Gastrocnemius medialis (tissue), 4 donors: ENCODE results near the gene CFAP77. TPM values are rescaled to one million over a fixed set of nuclear protein-coding genes. Genes with fewer than 3 reads are reported as not detected.

Experiments
- ATAC-seq, 2 donors: fragments of 150-250 bp; one replicate each; pipeline ENCODE4 v1.9.1; 2016
- DNase-seq, 2 donors: peaks; one replicate each; pipeline ENCODE4 v3.0.0-alpha.2; 2019
- H3K27ac ChIP-seq, 4 donors: fragments of 200-600 bp; sonication (generic); 1 replicate in 1 of 4; 2 replicates in 3 of 4; pipeline ENCODE4 v1.5.1; 2016 to 2018; ENCODE audit warnings: mild to moderate bottlenecking in 2 of 4, moderate library complexity in 1 of 4
- H3K27me3 ChIP-seq, 3 donors: fragments of 200-600 bp; sonication (generic) in 2 of 3; 1 replicate in 1 of 3; 2 replicates in 2 of 3; pipeline versions ENCODE4 v1.5.1 to v1.6.0; 2016 to 2019; ENCODE audit warnings: mild to moderate bottlenecking in 1 of 3, moderate library complexity in 1 of 3
- H3K36me3 ChIP-seq, 2 donors: fragments of 200-600 bp; sonication (generic) in 1 of 2; one replicate each; pipeline ENCODE4 v1.5.1; 2017 to 2018
- H3K4me1 ChIP-seq, 2 donors: fragments of 200-600 bp; sonication (generic) in 1 of 2; one replicate each; pipeline ENCODE4 v1.5.1; 2016 to 2017; ENCODE audit warnings: mild to moderate bottlenecking in 2 of 2
- H3K4me3 ChIP-seq, 4 donors: fragments of 200-600 bp; sonication (generic) in 3 of 4; 1 replicate in 1 of 4; 2 replicates in 3 of 4; pipeline ENCODE4 v1.5.1; 2016 to 2019; ENCODE audit warnings: mild to moderate bottlenecking in 2 of 4
- H3K9me3 ChIP-seq, 3 donors: fragments of 200-600 bp; sonication (generic) in 2 of 3; 1 replicate in 1 of 3; 2 replicates in 2 of 3; pipeline ENCODE4 v1.5.1; 2016 to 2019
- POLR2A ChIP-seq, 2 donors: fragments of 450-650 bp; IDR thresholded peaks; one replicate each; pipeline ENCODE4 v1.6.1; 2017; ENCODE audit warnings: antibody characterized with exemption in 2 of 2, mild to moderate bottlenecking in 2 of 2, moderate library complexity in 2 of 2
- in situ Hi-C, 4 donors: fragments of 200-750 bp; cut with MboI; loops; one replicate each; pipeline versions ENCODE4 v1.15.0 to v1.8.0; 2017; ENCODE audit warnings: low sequenced_read_pairs in 4 of 4
- intact Hi-C: fragments of 100-400 bp; cut with DNase I; formaldehyde crosslinking; loops from one replicate; pipeline ENCODE4 v1.15.1; 2023; ENCODE audit warnings: low total_unique reads
- total RNA-seq, 4 donors: library from RNA; depleted of rRNA; stranded (reverse); fragments of >200 nt; gene quantifications; one replicate each; pipeline versions ENCODE4 v1.1.0 to v1.2.3, GENCODE V29; 2016
- TF ChIP-seq, protein P1 (sequence below), 5 experiments: fragments of 450-650 bp in 3 of 5; fragments of 200-600 bp in 2 of 5; sonication (generic) in 2 of 5; IDR thresholded peaks in 4 of 5; conservative IDR thresholded peaks in 1 of 5; 1 replicate in 4 of 5; 2 replicates in 1 of 5; pipeline ENCODE4 v1.5.1; 2016 to 2019; ENCODE audit warnings: antibody characterized with exemption in 5 of 5, mild to moderate bottlenecking in 3 of 5, moderate library complexity in 3 of 5

CFAP77 gene
- total RNA-seq, 4 donors from 2014 or later = not detected

- no peaks in the 10 kb centered on the region for H3K9me3 ChIP-seq
- intact Hi-C loops (no loop called here), in situ Hi-C loops (no loop called here)
- DNase-seq (no peak), ATAC-seq (no peak)
- H3K27ac ChIP-seq = no peak overlapping the region
- H3K36me3 ChIP-seq = no peaks in the 10 kb centered on the region
- no peak for TF ChIP-seq POLR2A (IDR thresholded peaks at IDR 0.05)
- TF ChIP-seq, protein P1, sequence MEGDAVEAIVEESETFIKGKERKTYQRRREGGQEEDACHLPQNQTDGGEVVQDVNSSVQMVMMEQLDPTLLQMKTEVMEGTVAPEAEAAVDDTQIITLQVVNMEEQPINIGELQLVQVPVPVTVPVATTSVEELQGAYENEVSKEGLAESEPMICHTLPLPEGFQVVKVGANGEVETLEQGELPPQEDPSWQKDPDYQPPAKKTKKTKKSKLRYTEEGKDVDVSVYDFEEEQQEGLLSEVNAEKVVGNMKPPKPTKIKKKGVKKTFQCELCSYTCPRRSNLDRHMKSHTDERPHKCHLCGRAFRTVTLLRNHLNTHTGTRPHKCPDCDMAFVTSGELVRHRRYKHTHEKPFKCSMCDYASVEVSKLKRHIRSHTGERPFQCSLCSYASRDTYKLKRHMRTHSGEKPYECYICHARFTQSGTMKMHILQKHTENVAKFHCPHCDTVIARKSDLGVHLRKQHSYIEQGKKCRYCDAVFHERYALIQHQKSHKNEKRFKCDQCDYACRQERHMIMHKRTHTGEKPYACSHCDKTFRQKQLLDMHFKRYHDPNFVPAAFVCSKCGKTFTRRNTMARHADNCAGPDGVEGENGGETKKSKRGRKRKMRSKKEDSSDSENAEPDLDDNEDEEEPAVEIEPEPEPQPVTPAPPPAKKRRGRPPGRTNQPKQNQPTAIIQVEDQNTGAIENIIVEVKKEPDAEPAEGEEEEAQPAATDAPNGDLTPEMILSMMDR (IDR thresholded peaks at IDR 0.05 in 4 of 5, conservative IDR thresholded peaks at IDR 0.05 in 1 of 5) = no peak
- H3K4me3 ChIP-seq = no peak overlapping the region
- peaks cover 77 to 93% (median 84%) of the 10 kb centered on the region in 3 donors for H3K27me3 ChIP-seq
- H3K4me1 ChIP-seq = peaks cover 0 to 3% of the 10 kb centered on the region in 2 donors
Observed at GRCh38 chr9:132579427-132579798, 169.4 kb downstream of the CFAP77 start.

- TF ChIP-seq, protein P1 (IDR thresholded peaks at IDR 0.05 in 4 of 5, conservative IDR thresholded peaks at IDR 0.05 in 1 of 5) = no peak
- TF ChIP-seq POLR2A (IDR thresholded peaks at IDR 0.05) = no peak
- peaks cover 89 to 96% (median 95%) of the 10 kb centered on the region in 3 donors for H3K27me3 ChIP-seq
- intact Hi-C loops = no loop called here
- no peaks in the 10 kb centered on the region for H3K36me3 ChIP-seq
- H3K27ac ChIP-seq = no peak within 1 kb of the TSS
- peaks cover 0 to 3% of the 10 kb centered on the region in 2 donors for H3K4me1 ChIP-seq
- DNase-seq (no peak), ATAC-seq (no peak)
- peak within 1 kb of the TSS in 3 of 4 donors; percentile 10 to 31 (median 29) for H3K4me3 ChIP-seq
- H3K9me3 ChIP-seq = no peaks in the 10 kb centered on the region
- in situ Hi-C loops = no loop called here
Observed at GRCh38 chr9:132582276-132582785, 172.3 kb downstream of the CFAP77 start, which contains the start of gene BARHL1. Gene BARHL1, plus strand, starts transcription at chr9:132582606. Its CDS starts 192 bp downstream, at chr9:132582798.

DNA sequence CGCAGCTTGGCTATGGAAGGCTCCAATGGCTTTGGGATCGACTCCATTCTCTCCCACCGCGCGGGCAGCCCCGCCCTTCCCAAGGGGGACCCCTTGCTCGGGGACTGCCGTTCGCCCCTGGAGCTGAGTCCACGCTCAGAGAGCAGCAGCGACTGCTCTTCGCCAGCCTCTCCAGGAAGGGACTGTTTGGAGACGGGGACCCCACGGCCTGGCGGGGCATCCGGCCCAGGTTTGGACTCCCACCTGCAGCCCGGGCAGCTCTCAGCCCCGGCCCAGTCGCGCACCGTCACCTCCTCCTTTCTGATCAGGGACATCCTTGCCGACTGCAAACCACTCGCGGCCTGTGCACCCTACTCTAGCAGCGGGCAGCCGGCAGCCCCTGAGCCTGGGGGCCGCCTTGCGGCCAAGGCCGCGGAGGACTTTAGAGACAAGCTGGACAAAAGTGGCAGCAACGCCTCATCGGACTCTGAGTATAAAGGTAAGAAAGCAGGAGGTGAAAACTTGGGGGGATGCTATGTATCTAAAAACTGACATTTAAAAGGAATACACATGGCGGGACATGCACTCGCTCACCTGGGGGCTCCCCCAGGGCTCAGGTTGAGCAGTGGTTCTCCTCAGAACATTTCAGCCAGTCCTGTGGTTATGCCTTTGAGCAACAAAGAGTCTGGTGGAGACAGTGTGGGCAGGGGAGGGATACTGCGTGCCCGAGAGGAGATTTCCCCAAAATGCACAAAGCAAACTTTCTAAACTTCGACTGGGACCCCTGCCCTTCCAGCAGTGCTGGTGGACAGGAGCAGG is 173.0 kb downstream of the CFAP77 start:
- in situ Hi-C loops = no loop called here
- H3K27ac ChIP-seq = no peak overlapping the region
- no peaks in the 10 kb centered on the region for H3K9me3 ChIP-seq
- no peaks in the 10 kb centered on the region for H3K36me3 ChIP-seq
- DNase-seq (no peak), ATAC-seq (no peak)
- TF ChIP-seq, protein P1 (IDR thresholded peaks at IDR 0.05 in 4 of 5, conservative IDR thresholded peaks at IDR 0.05 in 1 of 5) = no peak
- no peak for TF ChIP-seq POLR2A (IDR thresholded peaks at IDR 0.05)
- H3K27me3 ChIP-seq = peaks cover 90 to 96% (median 95%) of the 10 kb centered on the region in 3 donors
- no peak overlapping the region for H3K4me3 ChIP-seq
- peaks cover 0 to 3% of the 10 kb centered on the region in 2 donors for H3K4me1 ChIP-seq
- intact Hi-C loops = no loop called here

GRCh38 chr9:132583584-132584304 is 173.7 kb downstream of the CFAP77 start:
- intact Hi-C loops (no loop called here), in situ Hi-C loops (no loop called here)
- Histone ChIP-seq H3K27me3 (peaks cover 90 to 96% (median 95%) of the 10 kb centered on the region in 3 donors), H3K9me3 (no peaks in the 10 kb centered on the region), H3K4me3 (no peak overlapping the region), H3K4me1 (peaks cover 0 to 3% of the 10 kb centered on the region in 2 donors), H3K36me3 (no peaks in the 10 kb centered on the region), H3K27ac (no peak overlapping the region)
- TF ChIP-seq POLR2A (IDR thresholded peaks at IDR 0.05) = no peak
- TF ChIP-seq, protein P1 (IDR thresholded peaks at IDR 0.05 in 4 of 5, conservative IDR thresholded peaks at IDR 0.05 in 1 of 5) = no peak
- DNase-seq (no peak), ATAC-seq (no peak)
